Hypothalamus (tissue), 51 donors: Measurements from ENCODE around the gene CD47.

Experiments
- DNase-seq, 51 donors: peaks; one replicate each; lab custom pipeline; 2025; lab: John Stamatoyannopoulos, UW

The CD47 gene

GRCh38 chr3:108093616-108094015 is 2.8 kb upstream of the CD47 start:
- DNase-seq: no peak

- no peak for DNase-seq
These were observed 2.2 kb upstream of the CD47 start for GRCh38 chr3:108093021-108093420.

DNA sequence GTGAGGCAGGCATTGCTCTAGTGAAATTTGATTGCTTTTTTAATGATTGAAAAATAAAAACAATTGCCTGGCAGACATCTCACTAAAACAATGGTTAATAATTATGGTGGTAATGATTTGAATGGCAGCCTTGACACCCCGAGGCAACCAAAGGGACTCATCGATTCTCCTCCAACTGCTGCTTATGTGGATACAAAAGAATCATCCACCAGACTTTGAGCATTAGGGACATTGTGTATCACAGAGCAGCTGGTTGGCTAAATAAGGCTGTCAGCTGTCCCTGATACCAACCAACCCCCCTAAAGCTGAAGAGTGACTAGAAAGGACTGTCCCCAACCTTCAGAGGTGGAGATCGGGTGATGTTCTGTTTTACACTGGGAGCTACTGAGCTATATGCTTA is 1.7 kb upstream of the CD47 start:
- no peak for DNase-seq

GRCh38 chr3:108091498-108092250 is 843 bp upstream of the CD47 start:
- peak in 4 of 51 donors; percentile 35 to 47 (median 40) for DNase-seq

DNA sequence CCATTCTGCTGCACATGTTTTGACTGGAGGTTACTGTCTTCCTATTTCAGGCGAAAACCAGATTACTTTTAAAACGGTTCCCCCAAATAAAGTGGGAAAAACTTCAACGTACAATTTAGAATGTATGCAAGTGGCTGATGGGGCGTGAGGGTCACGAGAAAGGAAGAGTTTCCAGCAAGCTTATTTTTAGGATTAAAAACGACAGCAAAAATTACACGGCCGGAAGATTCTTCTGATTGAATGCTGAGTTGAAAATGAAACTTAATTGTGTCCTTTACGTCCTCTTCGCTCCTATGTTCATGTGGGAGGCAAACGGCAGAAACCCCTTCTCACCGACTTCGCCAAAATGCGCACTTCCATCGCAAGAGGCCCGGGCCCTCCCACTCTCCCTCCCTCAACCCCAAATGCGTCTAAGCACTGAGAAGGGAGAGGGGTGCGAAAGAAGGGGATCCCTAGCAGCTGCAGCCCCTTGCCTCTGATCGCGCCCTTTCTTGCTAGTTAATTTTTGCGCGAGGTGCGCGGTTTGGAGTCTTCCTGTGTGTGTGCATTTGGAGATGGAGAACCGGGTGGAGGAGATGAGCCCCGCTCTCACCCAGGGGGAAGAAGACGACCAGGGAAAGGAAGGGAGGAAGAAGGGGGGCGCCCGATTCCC is 656 bp downstream of the CD47 start:
- peak in 34 of 51 donors; percentile 26 to 89 (median 56) for DNase-seq

GRCh38 chr3:108089579-108089978 is 1.3 kb downstream of the CD47 start:
- peak in 2 of 51 donors; percentile 35 to 71 for DNase-seq

DNA sequence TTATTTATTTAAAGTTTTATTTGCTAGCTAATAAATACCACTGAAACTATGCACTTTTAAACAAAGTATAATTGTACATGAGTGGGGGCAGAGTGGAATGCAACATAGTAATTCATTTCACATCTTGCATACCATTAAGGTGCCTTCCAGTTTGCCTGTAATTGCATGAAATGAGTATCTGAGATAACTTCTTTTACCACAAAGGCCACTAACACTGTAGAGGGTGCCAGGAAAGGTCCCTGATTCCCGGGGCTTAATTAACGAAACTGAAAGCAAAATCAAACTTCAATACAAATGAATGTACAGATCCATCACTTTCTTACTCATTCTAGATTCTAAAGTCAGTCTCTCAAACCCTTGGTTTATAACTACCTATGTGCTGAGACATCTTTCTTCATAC is 2.1 kb downstream of the CD47 start:
- DNase-seq: peak in 1 of 51 donors; percentile 5

- peak in 1 of 51 donors; percentile 10 for DNase-seq
These were observed 2.7 kb downstream of the CD47 start for GRCh38 chr3:108088146-108088545.

GRCh38 chr3:108086653-108087052 is 4.2 kb downstream of the CD47 start:
- no peak for DNase-seq

- no peak for DNase-seq
These were observed 5.0 kb downstream of the CD47 start for GRCh38 chr3:108085810-108086350.

DNA sequence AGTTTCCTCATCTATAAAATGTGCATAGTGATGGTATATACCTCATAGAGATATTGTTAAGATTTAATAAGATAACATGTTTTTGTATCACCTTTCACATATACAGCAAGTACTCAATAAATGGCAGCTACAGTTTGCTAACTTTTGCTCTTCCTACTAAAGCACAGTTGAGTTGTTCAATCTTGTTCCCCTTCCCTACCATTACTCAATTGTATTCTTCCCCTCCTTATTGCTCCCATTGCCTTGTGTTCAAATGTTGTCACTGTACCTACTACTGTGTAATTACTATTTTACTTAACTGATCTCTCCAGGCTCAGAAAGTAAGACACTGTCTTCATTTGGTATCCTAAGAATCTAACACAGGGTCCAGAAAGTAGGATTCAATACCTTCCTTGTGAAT is 5.5 kb downstream of the CD47 start:
- no peak for DNase-seq

GRCh38 chr3:108079877-108080276 is 11.0 kb downstream of the CD47 start:
- no peak for DNase-seq

- DNase-seq: no peak
These were observed 11.8 kb downstream of the CD47 start for GRCh38 chr3:108079043-108079442.

- no peak for DNase-seq
These were observed 14.3 kb downstream of the CD47 start for GRCh38 chr3:108076564-108076963.

DNA sequence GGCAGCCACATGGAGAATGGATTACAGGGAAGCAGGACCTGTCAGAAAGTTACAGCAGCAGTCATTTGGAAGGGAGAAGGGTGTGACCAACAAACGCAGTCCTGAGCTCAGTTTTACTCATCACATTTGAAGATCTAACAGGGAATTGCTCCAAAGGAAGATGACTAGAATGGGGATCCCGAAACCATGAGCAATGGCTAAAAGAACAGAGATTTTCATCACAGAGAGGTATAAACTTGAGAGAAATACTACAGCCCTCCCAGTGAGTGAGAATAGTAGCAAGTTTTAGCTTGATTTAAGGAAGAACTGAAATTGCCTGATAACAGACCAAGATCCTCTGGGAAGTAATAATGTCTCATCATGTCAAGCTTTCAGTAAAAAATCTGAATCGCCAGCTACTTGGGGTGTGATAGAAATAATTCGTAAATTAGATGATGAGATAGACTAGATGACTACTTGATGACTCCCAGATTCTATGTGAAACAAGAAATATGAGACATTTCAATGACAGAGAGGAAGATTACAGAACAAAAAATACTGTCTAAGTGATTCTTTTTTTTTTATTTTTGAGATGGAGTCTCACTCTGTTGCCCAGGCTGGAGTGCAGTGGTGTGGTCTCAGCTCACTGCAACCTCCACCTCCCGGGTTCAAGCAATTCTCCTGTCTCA is 16.9 kb downstream of the CD47 start:
- no peak for DNase-seq

GRCh38 chr3:108071368-108071767 is 19.5 kb downstream of the CD47 start:
- no peak for DNase-seq

GRCh38 chr3:108070356-108070755 is 20.5 kb downstream of the CD47 start:
- no peak for DNase-seq

DNA sequence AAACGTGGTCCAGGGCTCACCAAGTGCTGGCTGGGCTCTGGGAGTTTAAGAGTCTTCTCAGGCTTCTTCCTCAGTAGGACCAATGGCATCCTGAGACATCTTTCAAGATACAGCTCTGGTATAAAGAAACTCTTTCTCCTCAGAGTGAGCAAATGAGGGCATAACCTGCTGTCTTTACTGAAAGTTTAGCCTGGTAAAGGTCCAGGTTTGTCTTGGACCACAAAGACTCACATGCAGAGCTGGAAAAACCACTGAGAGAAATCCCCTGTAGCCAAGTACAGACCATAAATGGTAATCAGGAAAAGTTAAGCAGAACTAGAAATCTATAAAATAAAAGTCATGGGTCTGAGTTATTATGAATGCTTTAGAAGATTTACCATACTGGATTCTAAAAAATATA is 23.1 kb downstream of the CD47 start:
- no peak for DNase-seq

DNA sequence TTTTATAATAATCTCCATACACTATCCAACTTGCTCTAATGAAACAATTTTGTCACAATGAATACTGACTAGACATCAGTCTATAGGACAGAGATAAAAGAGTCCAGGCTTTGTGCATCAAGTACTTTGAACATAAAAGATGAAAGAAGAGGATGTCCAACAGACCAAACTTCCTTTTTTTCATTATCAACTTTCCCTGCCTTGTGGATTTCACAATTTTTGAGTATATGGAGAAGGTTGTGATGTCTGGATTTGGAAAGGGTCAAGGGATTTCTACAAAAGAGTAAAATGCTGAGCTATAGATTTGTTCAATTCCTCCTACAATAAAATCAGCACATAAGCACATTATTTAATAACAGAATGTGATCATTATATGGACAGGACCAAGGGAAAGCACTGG is 25.7 kb downstream of the CD47 start:
- no peak for DNase-seq

DNA sequence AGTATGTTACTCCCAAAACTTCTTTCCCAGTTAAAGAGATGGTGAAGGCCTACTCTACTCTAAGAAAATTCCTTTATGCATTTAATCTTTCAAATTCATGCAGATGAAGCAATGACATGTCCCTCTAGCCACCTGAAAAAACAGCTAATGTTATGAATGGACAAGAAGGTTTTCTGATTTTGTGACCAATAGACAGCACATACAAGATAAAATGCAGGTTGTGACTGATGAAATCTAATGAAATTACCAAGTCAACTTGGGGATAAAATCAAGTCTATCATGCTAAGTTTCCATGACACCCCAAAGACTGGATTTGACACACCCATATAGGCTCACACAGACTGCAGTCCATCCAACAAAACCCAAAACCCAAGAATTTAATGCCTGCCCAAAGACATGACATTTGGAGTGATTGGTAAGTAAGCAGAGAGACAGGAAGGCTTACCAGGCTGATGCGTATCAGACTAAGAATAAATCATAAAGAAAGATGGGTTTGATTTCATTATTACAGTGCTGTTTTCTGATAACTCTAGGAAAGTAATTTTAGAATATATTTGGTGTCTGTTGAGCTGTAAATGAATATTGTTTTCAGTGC is 26.4 kb downstream of the CD47 start:
- no peak for DNase-seq

GRCh38 chr3:108062051-108062450 is 28.8 kb downstream of the CD47 start:
- no peak for DNase-seq
